Uterus (tissue), 4 donors: ENCODE data around the gene EPB41L3. TPM values are rescaled to one million over a fixed set of nuclear protein-coding genes. Genes with fewer than 3 reads are reported as not detected.

Experiments
- DNase-seq, 2 donors: peaks; one replicate each; pipeline ENCODE4 v3.0.0-alpha.2; 2019 to 2020
- H3K27ac ChIP-seq, 2 donors: fragments of 200-600 bp; sonication (generic); 1 replicate in 1 of 2; 2 replicates in 1 of 2; pipeline ENCODE4 v1.5.1; 2016 to 2018
- H3K27me3 ChIP-seq, 2 donors: fragments of 200-600 bp; sonication (generic); one replicate each; pipeline ENCODE4 v1.5.1; 2018 to 2019; ENCODE audit warnings: control low read depth in 1 of 2
- H3K36me3 ChIP-seq, 2 donors: fragments of 200-600 bp; sonication (generic); one replicate each; pipeline ENCODE4 v1.5.1; 2019; ENCODE audit warnings: control low read depth in 1 of 2
- H3K4me1 ChIP-seq, 2 donors: fragments of 200-600 bp; sonication (generic); one replicate each; pipeline ENCODE4 v1.5.1; 2018 to 2019; ENCODE audit warnings: control low read depth in 1 of 2
- H3K4me3 ChIP-seq, 2 donors: fragments of 200-600 bp; sonication (generic); 1 replicate in 1 of 2; 2 replicates in 1 of 2; pipeline ENCODE4 v1.5.1; 2018 to 2019; ENCODE audit warnings: mild to moderate bottlenecking in 1 of 2
- H3K9me3 ChIP-seq, 2 donors: fragments of 200-600 bp; sonication (generic); one replicate each; pipeline ENCODE4 v1.5.1; 2019; ENCODE audit warnings: control low read depth in 1 of 2
- CTCF ChIP-seq, 4 experiments: fragments of 200-600 bp in 2 of 4; fragments of 450-650 bp in 2 of 4; sonication (generic) in 2 of 4; IDR thresholded peaks; one replicate each; pipeline ENCODE4 v1.5.1; 2016 to 2019; ENCODE audit warnings: antibody characterized with exemption in 4 of 4, mild to moderate bottlenecking in 2 of 4, moderate library complexity in 1 of 4
- POLR2A ChIP-seq, 2 donors: fragments of 450-650 bp; IDR thresholded peaks; one replicate each; pipeline ENCODE4 v1.6.1; 2016; ENCODE audit warnings: antibody characterized with exemption in 2 of 2, mild to moderate bottlenecking in 1 of 2, moderate library complexity in 1 of 2
- intact Hi-C: fragments of 100-400 bp; cut with DNase I; formaldehyde crosslinking; loops from one replicate; pipeline ENCODE4 v1.15.1; 2023; ENCODE audit warnings: low total_unique reads
- total RNA-seq, 4 donors: library from RNA; depleted of rRNA in 3 of 4; stranded (reverse); fragments of >200 nt in 3 of 4; gene quantifications; one replicate each; pipeline versions ENCODE4 v1.1.0 to v1.2.4, GENCODE V29; 2014 to 2023
- donor health status: DM: yes; HTN: yes; CAD: no.

EPB41L3 gene
- total RNA-seq, 4 donors from 2014 or later, result 31.5 to 111 (median 57.1) TPM

GRCh38 chr18:5537860-5538259 is 5.9 kb downstream of the EPB41L3 start:
- intact Hi-C loops, result no loop called here
- H3K4me1 ChIP-seq, result no peaks in the 10 kb centered on the region
- H3K27ac ChIP-seq, result no peak overlapping the region
- DNase-seq, result no peak
- H3K9me3 ChIP-seq, result no peaks in the 10 kb centered on the region
- TF ChIP-seq CTCF (IDR thresholded peaks at IDR 0.05) (no peak), POLR2A (IDR thresholded peaks at IDR 0.05) (no peak)
- no peaks in the 10 kb centered on the region for H3K27me3 ChIP-seq
- H3K4me3 ChIP-seq, result no peak overlapping the region
- no peaks in the 10 kb centered on the region for H3K36me3 ChIP-seq

- DNase-seq, result no peak
- H3K27me3 ChIP-seq, result no peaks in the 10 kb centered on the region
- intact Hi-C loops, result no loop called here
- no peak for TF ChIP-seq CTCF (IDR thresholded peaks at IDR 0.05)
- TF ChIP-seq POLR2A (IDR thresholded peaks at IDR 0.05), result no peak
- H3K36me3 ChIP-seq, result no peaks in the 10 kb centered on the region
- H3K9me3 ChIP-seq, result no peaks in the 10 kb centered on the region
- no peak overlapping the region for H3K4me3 ChIP-seq
- H3K4me1 ChIP-seq, result no peaks in the 10 kb centered on the region
- no peak overlapping the region for H3K27ac ChIP-seq
These were observed 9.0 kb downstream of the EPB41L3 start for GRCh38 chr18:5534845-5535244.

GRCh38 chr18:5532066-5532465 is 11.7 kb downstream of the EPB41L3 start:
- TF ChIP-seq POLR2A (IDR thresholded peaks at IDR 0.05), result no peak
- no peak for TF ChIP-seq CTCF (IDR thresholded peaks at IDR 0.05)
- Histone ChIP-seq H3K9me3 (no peaks in the 10 kb centered on the region), H3K27ac (no peak overlapping the region), H3K27me3 (no peaks in the 10 kb centered on the region), H3K36me3 (no peaks in the 10 kb centered on the region), H3K4me3 (no peak overlapping the region), H3K4me1 (no peaks in the 10 kb centered on the region)
- intact Hi-C loops, result no loop called here
- DNase-seq, result no peak

- TF ChIP-seq POLR2A (IDR thresholded peaks at IDR 0.05), result no peak
- TF ChIP-seq CTCF (IDR thresholded peaks at IDR 0.05), result no peak
- no peaks in the 10 kb centered on the region for H3K27me3 ChIP-seq
- DNase-seq, result no peak
- no peak overlapping the region for H3K27ac ChIP-seq
- no peaks in the 10 kb centered on the region for H3K36me3 ChIP-seq
- H3K4me3 ChIP-seq, result no peak overlapping the region
- H3K9me3 ChIP-seq, result no peaks in the 10 kb centered on the region
- intact Hi-C loops, result no loop called here
- no peaks in the 10 kb centered on the region for H3K4me1 ChIP-seq
These were observed 13.1 kb downstream of the EPB41L3 start for GRCh38 chr18:5530629-5531178.

- Histone ChIP-seq H3K27me3 (no peaks in the 10 kb centered on the region), H3K4me1 (no peaks in the 10 kb centered on the region), H3K4me3 (no peak overlapping the region), H3K27ac (no peak overlapping the region), H3K36me3 (no peaks in the 10 kb centered on the region), H3K9me3 (no peaks in the 10 kb centered on the region)
- intact Hi-C loops, result no loop called here
- DNase-seq, result no peak
- TF ChIP-seq POLR2A (IDR thresholded peaks at IDR 0.05), result no peak
- TF ChIP-seq CTCF (IDR thresholded peaks at IDR 0.05), result no peak
These were observed 14.3 kb downstream of the EPB41L3 start for GRCh38 chr18:5529471-5529870.
